Hematopoietic multipotent progenitor cell treated with erythropoietin and hydrocortisone succinate and interleukin-3 and kit ligand, for 4 days (in vitro differentiated cells): ENCODE data around the gene CENPP.

ENCODE experiments used
- DNase-seq: peaks from one replicate; pipeline ENCODE4 v3.0.0-alpha.2; 2015

The CENPP gene

GRCh38 chr9:92429836-92430235, 104.1 kb downstream of the CENPP start:
- no peak for DNase-seq

- no peak for DNase-seq
Measured at GRCh38 chr9:92432350-92432749, 106.6 kb downstream of the CENPP start.

GRCh38 chr9:92432972-92433548, 107.3 kb downstream of the CENPP start:
- DNase-seq = no peak

DNA sequence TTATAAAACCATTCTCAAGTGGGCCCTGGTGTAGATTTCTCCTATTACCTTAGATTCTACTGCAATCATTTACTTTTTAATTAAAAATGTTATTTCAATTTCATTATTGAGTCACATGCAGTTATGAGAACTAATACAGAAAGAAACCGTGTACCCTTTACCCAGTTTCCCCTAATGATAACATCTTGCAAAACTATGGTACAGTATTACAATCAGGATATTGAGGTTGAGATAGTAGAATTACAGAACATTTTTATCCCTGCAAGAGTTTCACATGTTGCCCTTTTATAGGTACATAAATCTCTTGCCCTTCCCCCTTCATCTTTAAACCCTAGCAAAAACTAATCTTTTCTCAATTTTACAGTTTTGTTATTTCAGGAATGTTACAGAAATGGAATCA, 109.5 kb downstream of the CENPP start:
- DNase-seq = peak; percentile 20

- DNase-seq = peak; percentile 53
Measured at GRCh38 chr9:92438900-92439526, 113.3 kb downstream of the CENPP start.

DNA sequence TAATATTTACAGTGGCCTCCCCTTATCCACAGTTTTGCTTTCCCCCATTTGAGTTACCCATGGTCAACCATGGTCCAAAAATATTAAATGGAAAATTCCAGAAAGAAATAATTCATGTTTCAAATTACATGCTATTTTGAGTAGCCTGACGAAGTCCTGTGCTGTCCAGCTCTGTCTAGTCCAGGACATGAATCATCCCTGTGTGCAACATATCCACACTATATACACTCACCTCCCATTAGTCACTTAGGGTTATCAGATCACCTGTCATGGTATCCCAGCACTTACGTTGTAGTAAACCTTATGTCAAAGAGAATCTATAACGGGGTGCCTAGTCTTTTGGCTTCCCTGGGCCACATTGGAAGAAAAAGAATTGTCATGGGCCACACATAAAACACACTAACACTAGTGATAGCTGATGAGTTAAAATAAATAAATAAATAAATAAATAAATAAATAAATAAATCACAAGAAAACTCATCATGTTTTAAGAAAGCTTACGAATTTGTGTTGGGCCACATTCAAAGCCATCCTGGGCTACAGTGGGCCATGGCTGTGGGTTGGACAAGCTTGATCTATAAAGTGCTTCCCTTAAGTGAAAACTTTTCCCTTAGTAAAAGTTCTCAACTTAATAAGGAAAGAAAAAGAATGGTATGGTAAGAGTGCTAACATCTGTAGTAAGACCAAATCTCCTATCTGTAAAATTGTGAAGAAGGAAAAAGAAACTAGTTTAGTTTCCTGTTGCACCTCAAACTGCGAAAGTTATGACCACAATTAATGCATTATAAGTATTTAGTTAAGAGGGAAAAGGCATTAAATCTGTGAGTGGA, 114.4 kb downstream of the CENPP start:
- no peak for DNase-seq

DNA sequence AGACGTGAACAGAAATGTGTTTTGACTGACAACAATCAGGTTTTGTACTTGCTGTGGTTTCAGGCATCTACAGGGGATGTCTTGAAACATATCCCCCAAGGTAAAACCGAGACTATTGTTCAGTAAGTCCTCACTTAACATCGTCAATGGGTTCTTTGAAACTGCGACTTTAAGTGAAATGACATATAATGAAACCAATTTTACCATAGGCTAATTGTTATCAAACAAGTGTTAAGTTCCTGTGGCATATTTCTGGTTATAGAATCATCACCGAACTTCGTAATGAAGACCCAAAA, 114.9 kb downstream of the CENPP start:
- no peak for DNase-seq

- no peak for DNase-seq
Measured at GRCh38 chr9:92444841-92445240, 119.1 kb downstream of the CENPP start.

GRCh38 chr9:92446536-92446935, 120.8 kb downstream of the CENPP start:
- no peak for DNase-seq

GRCh38 chr9:92455217-92455616, 129.5 kb downstream of the CENPP start:
- DNase-seq = peak; percentile 30

- no peak for DNase-seq
Measured at GRCh38 chr9:92457576-92457975, 131.8 kb downstream of the CENPP start.

DNA sequence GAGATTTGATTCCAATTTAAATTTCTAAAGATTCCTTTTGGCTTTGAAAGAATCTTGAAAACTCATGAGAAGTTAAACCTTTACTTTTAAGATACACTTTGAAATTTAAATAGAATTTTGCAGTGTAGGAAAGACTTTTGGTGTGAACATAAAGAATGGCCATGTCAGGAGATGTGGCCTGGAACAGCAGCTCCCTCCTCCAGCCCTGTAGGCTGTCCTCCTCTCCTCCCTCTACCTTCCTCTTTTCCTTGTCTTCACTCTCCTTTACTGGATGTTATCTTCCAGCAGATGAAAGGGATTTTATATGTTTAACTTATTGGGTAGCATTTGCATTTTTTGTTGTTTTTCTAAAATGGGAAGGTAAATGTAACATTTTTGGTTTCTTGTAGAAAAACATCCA, 137.6 kb downstream of the CENPP start:
- no peak for DNase-seq

- no peak for DNase-seq
Measured at GRCh38 chr9:92463984-92464383, 138.2 kb downstream of the CENPP start.

- DNase-seq = no peak
Measured at GRCh38 chr9:92467041-92467440, 141.3 kb downstream of the CENPP start.

DNA sequence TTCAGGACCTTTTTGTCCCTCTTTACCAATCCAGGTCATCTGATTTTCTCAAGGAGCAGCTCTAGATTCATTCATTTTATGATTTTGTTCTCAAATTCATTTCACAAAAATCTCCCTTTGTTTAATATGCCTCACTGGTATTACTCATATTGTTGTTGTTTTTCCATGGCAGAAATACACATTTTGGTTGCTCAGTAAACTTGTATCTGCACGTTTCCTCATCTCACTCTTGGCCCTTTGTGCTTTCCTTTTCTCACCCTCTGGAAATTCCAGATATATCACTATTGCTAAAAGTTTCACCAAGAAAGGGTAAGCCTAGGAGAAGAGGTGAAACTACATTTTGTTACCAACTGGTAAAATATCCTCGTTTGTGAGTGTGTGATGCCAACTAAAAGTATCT, 141.8 kb downstream of the CENPP start:
- DNase-seq = no peak

DNA sequence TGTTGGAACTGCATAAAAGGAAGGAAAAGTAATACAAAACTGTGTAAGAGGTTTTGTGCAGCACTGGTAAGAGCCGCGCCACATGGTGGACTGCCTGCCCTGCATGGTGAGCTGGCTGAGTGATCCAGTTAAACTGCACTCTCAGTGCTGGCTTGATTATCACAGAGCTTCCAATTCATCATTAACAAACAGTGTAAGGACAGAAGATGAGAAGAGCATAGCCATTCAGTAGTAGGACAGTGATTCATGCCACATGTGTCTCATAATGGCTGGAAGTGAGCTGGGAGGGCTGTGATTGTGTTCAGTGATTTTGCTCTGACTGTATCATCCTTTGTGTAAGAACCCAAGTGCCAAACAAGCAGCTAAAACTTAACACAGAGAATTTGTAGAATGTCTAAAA, 142.5 kb downstream of the CENPP start:
- no peak for DNase-seq

GRCh38 chr9:92474587-92474986, 148.8 kb downstream of the CENPP start:
- no peak for DNase-seq

- DNase-seq = no peak
Measured at GRCh38 chr9:92476962-92477361, 151.2 kb downstream of the CENPP start.

DNA sequence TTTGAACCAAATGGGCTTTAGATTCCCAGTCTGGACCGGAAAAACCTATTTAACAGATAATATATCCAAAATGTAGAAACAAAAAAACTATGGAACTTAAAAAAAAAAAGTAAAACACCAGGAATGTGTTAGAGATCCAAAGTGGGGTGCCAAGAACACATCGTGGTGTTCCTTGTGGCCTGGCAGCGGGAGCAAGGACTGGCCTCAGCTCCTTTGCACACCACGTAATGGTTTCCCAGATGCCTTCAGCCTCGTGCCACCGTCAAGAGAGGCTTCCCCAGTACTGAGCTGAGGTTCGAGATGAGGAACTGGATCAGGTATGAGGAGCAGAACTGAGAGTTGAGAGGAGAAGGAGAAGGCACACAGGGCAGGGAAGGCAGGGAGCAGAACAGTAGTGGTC, 153.0 kb downstream of the CENPP start:
- no peak for DNase-seq

GRCh38 chr9:92479346-92479745, 153.6 kb downstream of the CENPP start:
- no peak for DNase-seq

DNA sequence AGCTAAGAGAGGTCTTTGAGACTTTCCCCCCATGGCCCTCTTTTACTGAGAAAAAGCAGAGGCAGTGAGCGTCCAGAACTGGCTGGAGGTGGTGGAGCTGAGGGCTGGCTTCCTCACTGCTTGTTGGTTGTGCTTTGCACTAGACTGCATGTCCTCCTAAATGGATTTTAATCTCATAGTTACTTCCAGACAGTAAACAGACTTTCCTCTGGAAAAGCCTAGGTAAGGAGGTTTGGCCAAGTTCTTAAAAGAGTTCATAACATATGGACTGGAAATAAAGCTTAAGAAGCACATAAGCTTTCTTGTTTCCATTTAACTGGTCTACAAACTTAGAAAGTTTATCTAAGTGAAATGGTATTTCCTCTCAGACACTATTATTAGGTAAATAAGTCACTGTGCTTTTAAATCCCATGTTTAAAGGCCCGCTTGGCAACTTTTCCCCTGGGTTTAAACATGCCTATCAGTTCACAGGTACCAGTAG, 154.6 kb downstream of the CENPP start:
- DNase-seq = no peak

- peak; percentile 44 for DNase-seq
Measured at GRCh38 chr9:92480986-92481633, 155.4 kb downstream of the CENPP start.

GRCh38 chr9:92482329-92482728, 156.6 kb downstream of the CENPP start, which contains the start of gene ASPN:
ASPN (minus strand) TSS chr9:92482506.
- no peak for DNase-seq

DNA sequence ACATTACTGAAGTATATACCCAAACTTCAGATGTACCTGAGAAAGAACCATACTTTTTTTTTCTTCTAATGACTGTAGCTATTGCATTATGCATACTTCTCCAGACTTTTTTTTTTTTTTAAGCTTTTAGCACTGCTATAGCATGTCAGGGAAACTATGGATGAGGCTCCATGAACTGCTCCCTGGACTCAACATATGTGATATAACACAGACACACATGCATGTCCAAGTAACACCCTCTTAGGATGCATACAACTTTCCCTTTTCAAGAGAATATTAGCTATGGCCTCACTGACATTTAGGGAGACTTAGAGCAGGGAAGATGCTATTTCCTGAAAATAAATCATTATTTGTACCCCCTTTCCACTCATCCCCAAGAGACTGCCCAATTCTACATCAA, 157.1 kb downstream of the CENPP start:
- no peak for DNase-seq
